Neutrophil (primary cell): ENCODE measurements around the gene LHX5.

ENCODE experiments used
- H3K27ac ChIP-seq: fragments of 200-600 bp; sonication (generic); 2 replicates; pipeline ENCODE4 v1.5.1; 2016; ENCODE audit warnings: mild to moderate bottlenecking, moderate library complexity
- H3K27me3 ChIP-seq: fragments of 200-600 bp; sonication (generic); 2 replicates; pipeline ENCODE4 v1.6.0; 2016; ENCODE audit warnings: mild to moderate bottlenecking
- H3K36me3 ChIP-seq: fragments of 200-600 bp; sonication (generic); 2 replicates; pipeline ENCODE4 v1.5.1; 2017
- H3K4me1 ChIP-seq, 2 experiments: fragments of 200-600 bp in 1 of 2; sonication (generic) in 1 of 2; 1 replicate in 1 of 2; 2 replicates in 1 of 2; pipeline versions ENCODE4 v1.5.1 to v1.6.1; 2013 to 2016; ENCODE audit warnings: low read depth in 1 of 2, low read length in 1 of 2, mild to moderate bottlenecking in 1 of 2, moderate library complexity in 1 of 2; ENCODE audit not compliant: control insufficient read depth in 1 of 2, insufficient read depth in 1 of 2
- H3K4me3 ChIP-seq, 2 experiments: fragments of 200-600 bp in 1 of 2; sonication (generic) in 1 of 2; 1 replicate in 1 of 2; 2 replicates in 1 of 2; pipeline ENCODE4 v1.5.1; 2013 to 2016; ENCODE audit warnings: low read depth in 1 of 2, low read length in 1 of 2, mild to moderate bottlenecking in 1 of 2, moderate library complexity in 1 of 2
- H3K9me3 ChIP-seq: fragments of 200-600 bp; sonication (generic); 2 replicates; pipeline ENCODE4 v1.5.1; 2016
- TF ChIP-seq, protein P1 (sequence below): fragments of 200-600 bp; sonication (generic); IDR thresholded peaks from 2 replicates; pipeline ENCODE4 v1.5.1; 2016; ENCODE audit warnings: antibody characterized with exemption

LHX5 gene

DNA sequence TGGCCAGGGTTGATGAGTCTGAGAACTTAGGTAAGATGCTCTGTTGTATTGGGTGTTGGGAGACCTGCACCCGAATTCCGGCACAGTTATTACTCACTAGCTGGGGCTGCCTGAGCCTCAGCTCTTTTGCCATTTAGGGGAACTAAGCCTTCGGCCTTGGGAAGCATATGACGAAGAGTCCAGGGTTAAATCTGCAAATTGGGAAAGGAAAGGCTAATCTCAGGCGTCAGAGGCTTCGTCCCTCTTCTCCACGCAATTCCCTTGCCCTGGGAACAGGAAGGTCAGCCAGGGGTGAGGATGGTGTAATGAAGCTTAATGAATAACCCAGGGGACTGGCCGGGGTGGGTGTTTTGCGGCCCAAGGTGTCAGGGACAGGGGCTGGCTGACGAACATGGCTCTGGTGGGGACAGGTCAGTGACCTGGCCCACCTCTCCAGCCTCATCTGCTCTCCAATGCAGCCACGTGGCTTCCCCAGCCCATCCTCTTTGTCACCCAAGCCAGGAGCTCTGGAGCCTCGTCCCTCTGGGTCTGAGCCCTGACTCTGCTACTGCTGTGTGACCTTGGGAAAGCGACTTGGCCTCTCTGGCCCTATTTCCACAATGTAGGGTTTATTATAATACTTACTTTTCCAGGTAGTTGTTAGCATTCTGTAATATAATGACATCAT lies 53.3 kb downstream of the LHX5 start:
- H3K27me3 ChIP-seq: no peaks in the 10 kb centered on the region
- no peaks in the 10 kb centered on the region for H3K36me3 ChIP-seq
- H3K27ac ChIP-seq: no peak overlapping the region
- TF ChIP-seq, protein P1, sequence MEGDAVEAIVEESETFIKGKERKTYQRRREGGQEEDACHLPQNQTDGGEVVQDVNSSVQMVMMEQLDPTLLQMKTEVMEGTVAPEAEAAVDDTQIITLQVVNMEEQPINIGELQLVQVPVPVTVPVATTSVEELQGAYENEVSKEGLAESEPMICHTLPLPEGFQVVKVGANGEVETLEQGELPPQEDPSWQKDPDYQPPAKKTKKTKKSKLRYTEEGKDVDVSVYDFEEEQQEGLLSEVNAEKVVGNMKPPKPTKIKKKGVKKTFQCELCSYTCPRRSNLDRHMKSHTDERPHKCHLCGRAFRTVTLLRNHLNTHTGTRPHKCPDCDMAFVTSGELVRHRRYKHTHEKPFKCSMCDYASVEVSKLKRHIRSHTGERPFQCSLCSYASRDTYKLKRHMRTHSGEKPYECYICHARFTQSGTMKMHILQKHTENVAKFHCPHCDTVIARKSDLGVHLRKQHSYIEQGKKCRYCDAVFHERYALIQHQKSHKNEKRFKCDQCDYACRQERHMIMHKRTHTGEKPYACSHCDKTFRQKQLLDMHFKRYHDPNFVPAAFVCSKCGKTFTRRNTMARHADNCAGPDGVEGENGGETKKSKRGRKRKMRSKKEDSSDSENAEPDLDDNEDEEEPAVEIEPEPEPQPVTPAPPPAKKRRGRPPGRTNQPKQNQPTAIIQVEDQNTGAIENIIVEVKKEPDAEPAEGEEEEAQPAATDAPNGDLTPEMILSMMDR: no peak
- no peaks in the 10 kb centered on the region for H3K9me3 ChIP-seq
- H3K4me3 ChIP-seq: no peak overlapping the region
- H3K4me1 ChIP-seq: peaks cover 9 to 16% of the 10 kb centered on the region in 2 experiments

DNA sequence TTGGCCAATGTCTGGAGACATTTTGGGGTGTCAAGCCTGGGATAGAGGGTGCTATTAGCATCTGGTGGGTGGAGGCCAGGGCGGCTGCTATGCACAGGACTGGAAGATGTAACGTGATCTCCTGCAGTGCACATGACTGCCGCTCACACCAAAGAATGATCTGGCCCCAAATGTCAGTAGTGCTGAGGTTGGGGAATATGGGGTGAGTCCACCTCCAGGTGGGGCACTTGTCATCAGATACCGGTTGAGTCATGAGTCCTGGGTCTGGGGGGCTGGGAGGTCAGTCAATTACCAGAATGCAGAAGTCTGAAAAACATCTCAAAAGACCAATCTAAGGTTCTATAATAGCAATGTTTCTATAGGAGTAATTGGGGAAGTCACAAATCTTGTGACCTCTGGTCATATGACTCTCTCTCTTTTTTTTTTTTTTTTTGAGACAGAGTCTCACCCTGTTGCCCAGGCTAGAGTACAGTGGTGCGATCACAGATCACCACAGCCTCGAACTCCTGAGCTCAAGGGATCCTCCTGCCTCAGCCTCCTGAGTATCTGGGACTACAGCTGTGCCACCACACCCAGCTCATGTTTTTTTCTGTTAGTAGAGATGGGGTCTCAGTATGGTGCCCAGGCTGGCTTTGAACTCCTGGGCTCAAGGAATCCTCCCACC lies 55.4 kb downstream of the LHX5 start:
- no peak overlapping the region for H3K4me3 ChIP-seq
- H3K9me3 ChIP-seq: no peaks in the 10 kb centered on the region
- H3K27me3 ChIP-seq: no peaks in the 10 kb centered on the region
- no peaks in the 10 kb centered on the region for H3K36me3 ChIP-seq
- TF ChIP-seq, protein P1: no peak
- no peak overlapping the region for H3K27ac ChIP-seq
- H3K4me1 ChIP-seq: no peaks in the 10 kb centered on the region

GRCh38 chr12:113414519-113415038 lies 57.1 kb downstream of the LHX5 start:
- no peaks in the 10 kb centered on the region for H3K4me1 ChIP-seq
- H3K9me3 ChIP-seq: no peaks in the 10 kb centered on the region
- no peaks in the 10 kb centered on the region for H3K27me3 ChIP-seq
- no peak overlapping the region for H3K27ac ChIP-seq
- TF ChIP-seq, protein P1: no peak
- no peak overlapping the region for H3K4me3 ChIP-seq
- no peaks in the 10 kb centered on the region for H3K36me3 ChIP-seq

- no peaks in the 10 kb centered on the region for H3K9me3 ChIP-seq
- TF ChIP-seq, protein P1: no peak
- no peaks in the 10 kb centered on the region for H3K27me3 ChIP-seq
- H3K4me1 ChIP-seq: no peaks in the 10 kb centered on the region
- H3K27ac ChIP-seq: no peak overlapping the region
- no peak overlapping the region for H3K4me3 ChIP-seq
- H3K36me3 ChIP-seq: no peaks in the 10 kb centered on the region
Measured at GRCh38 chr12:113413488-113413939, 58.2 kb downstream of the LHX5 start.
